ENCODE results near the gene NOVA2. TPM values are rescaled to one million over a fixed set of nuclear protein-coding genes. Genes with fewer than 3 reads are reported as not detected.

NOVA2 gene
- total RNA-seq, 2 experiments from 2014 or later: not detected

DNA sequence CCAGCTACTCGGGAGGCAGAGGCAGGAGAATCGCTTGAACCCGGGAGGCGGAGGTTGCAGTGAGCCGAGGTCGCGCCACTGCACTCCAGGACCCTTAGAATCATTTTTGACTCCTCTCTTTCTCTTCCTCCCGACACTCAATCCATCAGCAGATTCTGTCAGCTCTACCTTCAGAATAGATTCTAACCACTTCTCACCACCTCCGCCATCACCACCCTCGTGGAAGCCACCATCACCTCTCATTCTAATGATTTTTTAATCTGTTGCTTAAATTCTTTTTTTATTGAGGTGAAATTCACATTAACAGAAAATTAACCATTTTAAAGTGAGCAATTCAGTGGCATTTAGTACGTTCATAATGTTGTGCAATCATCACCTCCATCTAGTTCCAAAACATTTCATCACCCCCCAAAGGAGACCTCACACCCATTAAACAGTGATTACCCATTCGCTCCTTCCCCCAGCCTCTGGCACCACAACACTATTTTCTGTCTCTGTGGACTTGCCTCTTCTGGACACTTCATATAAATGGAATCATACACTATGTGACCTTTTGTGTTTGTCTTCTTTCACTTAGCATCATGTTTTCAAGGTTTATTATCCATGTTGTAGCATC lies 16.6 kb upstream of the NOVA2 start:
- ChIA-PET CTCF (interaction anchor here (0.6 kb wide), 1 partner anchor 10 kb away, joined by 4 read pairs; no protein-coding TSS in a partner anchor), POLR2A (no interaction called here)
- no peak overlapping the region for H3K27ac ChIP-seq (ENCODE audit: low read depth in 1 of 2, low read length in 2 of 2)
- DNase-seq: no peak
- no peak overlapping the region for H3K4me3 ChIP-seq (ENCODE audit: low read length)
- H3K4me1 Mint-ChIP-seq (ENCODE audit: low read depth): no peaks in the 10 kb centered on the region
- no peaks in the 10 kb centered on the region for H3K9me3 ChIP-seq (ENCODE audit: control insufficient read depth in 1 of 2, insufficient read depth in 1 of 2, low read length in 2 of 2)
- no peak overlapping the region for H3K4me3 Mint-ChIP-seq
- intact Hi-C loops (cut with DNase I, micrococcal nuclease): loop anchor here (10.0 kb wide), 2 partner anchors 195 to 905 kb away; partner anchors contain the start of gene DMWD (in 1 of the 2)
- H3K27ac Mint-ChIP-seq: no peak overlapping the region
- ATAC-seq (ENCODE audit: poor library complexity): no peak
- H3K9me3 Mint-ChIP-seq: no peaks in the 10 kb centered on the region
- TF ChIP-seq, protein P1, sequence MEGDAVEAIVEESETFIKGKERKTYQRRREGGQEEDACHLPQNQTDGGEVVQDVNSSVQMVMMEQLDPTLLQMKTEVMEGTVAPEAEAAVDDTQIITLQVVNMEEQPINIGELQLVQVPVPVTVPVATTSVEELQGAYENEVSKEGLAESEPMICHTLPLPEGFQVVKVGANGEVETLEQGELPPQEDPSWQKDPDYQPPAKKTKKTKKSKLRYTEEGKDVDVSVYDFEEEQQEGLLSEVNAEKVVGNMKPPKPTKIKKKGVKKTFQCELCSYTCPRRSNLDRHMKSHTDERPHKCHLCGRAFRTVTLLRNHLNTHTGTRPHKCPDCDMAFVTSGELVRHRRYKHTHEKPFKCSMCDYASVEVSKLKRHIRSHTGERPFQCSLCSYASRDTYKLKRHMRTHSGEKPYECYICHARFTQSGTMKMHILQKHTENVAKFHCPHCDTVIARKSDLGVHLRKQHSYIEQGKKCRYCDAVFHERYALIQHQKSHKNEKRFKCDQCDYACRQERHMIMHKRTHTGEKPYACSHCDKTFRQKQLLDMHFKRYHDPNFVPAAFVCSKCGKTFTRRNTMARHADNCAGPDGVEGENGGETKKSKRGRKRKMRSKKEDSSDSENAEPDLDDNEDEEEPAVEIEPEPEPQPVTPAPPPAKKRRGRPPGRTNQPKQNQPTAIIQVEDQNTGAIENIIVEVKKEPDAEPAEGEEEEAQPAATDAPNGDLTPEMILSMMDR (IDR thresholded peaks at IDR 0.05): no peak
- H3K4me1 ChIP-seq (ENCODE audit: insufficient read depth, low read length): peaks cover 4% of the 10 kb centered on the region
- H3K36me3 Mint-ChIP-seq (ENCODE audit: low read depth): no peaks in the 10 kb centered on the region
- H3K27me3 ChIP-seq (ENCODE audit: control insufficient read depth in 1 of 2, insufficient read depth in 2 of 2, low read length in 2 of 2): peaks cover 0 to 5% of the 10 kb centered on the region in 2 experiments
- H3K27me3 Mint-ChIP-seq: peaks cover 15% of the 10 kb centered on the region
- no peaks in the 10 kb centered on the region for H3K36me3 ChIP-seq (ENCODE audit: insufficient read depth, low read length)

DNA sequence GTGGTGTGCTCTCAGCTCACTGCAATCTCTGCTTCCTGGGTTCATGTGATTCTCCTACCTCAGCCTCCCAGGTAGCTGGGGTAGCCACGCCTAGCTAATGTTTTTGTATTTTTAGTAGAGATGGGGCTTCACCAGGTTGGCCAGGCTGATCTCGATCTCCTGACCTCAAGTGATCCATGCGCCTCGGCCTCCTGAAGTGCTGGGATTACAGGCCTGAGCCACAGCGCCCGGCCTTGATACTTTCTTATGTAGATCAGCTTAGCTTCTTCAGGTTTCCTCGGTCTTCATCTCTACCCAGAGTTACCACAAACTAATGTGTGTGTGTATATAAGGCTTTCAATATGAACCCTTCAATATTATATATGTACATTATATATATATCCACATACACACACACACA lies 11.7 kb upstream of the NOVA2 start:
- no peak overlapping the region for H3K27ac Mint-ChIP-seq
- ChIA-PET CTCF (no interaction called here), POLR2A (no interaction called here)
- TF ChIP-seq, protein P1 (IDR thresholded peaks at IDR 0.05): no peak
- intact Hi-C loops (cut with DNase I, micrococcal nuclease): no loop called here
- H3K9me3 ChIP-seq (ENCODE audit: control insufficient read depth in 1 of 2, insufficient read depth in 1 of 2, low read length in 2 of 2): no peaks in the 10 kb centered on the region
- H3K36me3 ChIP-seq (ENCODE audit: insufficient read depth, low read length): no peaks in the 10 kb centered on the region
- H3K27me3 Mint-ChIP-seq: peaks cover 39% of the 10 kb centered on the region
- H3K4me3 ChIP-seq (ENCODE audit: low read length): no peak overlapping the region
- peaks cover 2% of the 10 kb centered on the region for H3K9me3 Mint-ChIP-seq
- H3K36me3 Mint-ChIP-seq (ENCODE audit: low read depth): no peaks in the 10 kb centered on the region
- no peaks in the 10 kb centered on the region for H3K4me1 Mint-ChIP-seq (ENCODE audit: low read depth)
- no peaks in the 10 kb centered on the region for H3K4me1 ChIP-seq (ENCODE audit: insufficient read depth, low read length)
- H3K27me3 ChIP-seq (ENCODE audit: control insufficient read depth in 1 of 2, insufficient read depth in 2 of 2, low read length in 2 of 2): peaks cover 0 to 5% of the 10 kb centered on the region in 2 experiments
- H3K4me3 Mint-ChIP-seq: no peak overlapping the region
- DNase-seq (no peak), ATAC-seq (ENCODE audit: poor library complexity) (no peak)
- H3K27ac ChIP-seq (ENCODE audit: low read depth in 1 of 2, low read length in 2 of 2): no peak overlapping the region

DNA sequence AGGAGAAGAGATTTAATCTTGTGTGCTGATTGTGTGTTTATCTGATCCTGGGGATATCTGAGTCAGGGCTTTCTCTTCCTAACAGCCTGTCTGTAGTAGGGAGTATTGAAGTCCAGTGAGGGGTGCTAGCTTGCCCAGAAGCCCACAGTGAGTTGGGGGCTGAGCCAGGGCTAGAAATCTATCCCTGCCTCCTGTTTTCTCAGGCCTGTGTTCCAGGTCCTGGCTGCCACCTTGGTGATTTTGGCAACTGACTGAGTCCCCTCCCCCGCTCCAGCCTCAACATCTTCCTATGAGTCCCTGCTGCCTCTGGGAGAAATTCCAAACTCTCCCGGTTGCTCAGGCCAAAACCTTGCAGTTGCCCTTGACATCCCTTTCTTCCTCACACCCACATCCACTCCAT lies 7.7 kb upstream of the NOVA2 start:
- Histone ChIP-seq H3K27me3 (ENCODE audit: control insufficient read depth in 1 of 2, insufficient read depth in 2 of 2, low read length in 2 of 2) (peaks cover 2 to 6% of the 10 kb centered on the region in 2 experiments), H3K27ac (ENCODE audit: low read depth in 1 of 2, low read length in 2 of 2) (no peak overlapping the region), H3K36me3 (ENCODE audit: insufficient read depth, low read length) (no peaks in the 10 kb centered on the region), H3K4me3 (ENCODE audit: low read length) (no peak overlapping the region), H3K4me1 (ENCODE audit: insufficient read depth, low read length) (no peaks in the 10 kb centered on the region), H3K9me3 (ENCODE audit: control insufficient read depth in 1 of 2, insufficient read depth in 1 of 2, low read length in 2 of 2) (no peaks in the 10 kb centered on the region)
- intact Hi-C loops (cut with DNase I, micrococcal nuclease): no loop called here
- CTCF ChIA-PET: no interaction called here
- no peaks in the 10 kb centered on the region for H3K36me3 Mint-ChIP-seq (ENCODE audit: low read depth)
- H3K27me3 Mint-ChIP-seq: peaks cover 56% of the 10 kb centered on the region
- POLR2A ChIA-PET: no interaction called here
- TF ChIP-seq, protein P1 (IDR thresholded peaks at IDR 0.05): no peak
- H3K4me3 Mint-ChIP-seq: no peak overlapping the region
- H3K27ac Mint-ChIP-seq: no peak overlapping the region
- ATAC-seq (ENCODE audit: poor library complexity): no peak
- DNase-seq: no peak
- H3K9me3 Mint-ChIP-seq: peaks cover 2% of the 10 kb centered on the region
- no peaks in the 10 kb centered on the region for H3K4me1 Mint-ChIP-seq (ENCODE audit: low read depth)

All from CD4-positive, alpha-beta T cell (primary cell).